IMR-90 (cell line): ENCODE results near the gene EFCAB10. TPM values are rescaled to one million over a fixed set of nuclear protein-coding genes. Genes with fewer than 3 reads are reported as not detected.
A peak's percentile ranks its signal among the peaks of the same experiment; 100 is the strongest.

Experiments used
- ATAC-seq: fragments of 200-7000 bp; cut with Tn5 transposase; 2 replicates; pipeline ENCODE4 v1.9.1; 2020; ENCODE audit warnings: low read depth, mild to moderate bottlenecking, moderate library complexity
- BruUV-seq: library from RNA; stranded (reverse); fragments of 400-500 nt; replicated peaks from 2 replicates; lab custom pipeline; 2021; lab: Mats Ljungman, UMichigan
- CTCF ChIA-PET: fragments of 300-600 bp; formaldehyde crosslinking; extraction: SDS; loops from one replicate; lab custom pipeline; 2021; ENCODE audit warnings: antibody characterized with exemption; lab: Yijun Ruan, JAX
- POLR2A ChIA-PET: fragments of 300-600 bp; sonication (Branson Sonifier 250); formaldehyde crosslinking; loops from one replicate; lab custom pipeline; 2022; ENCODE audit warnings: antibody characterized with exemption; ENCODE audit not compliant: unreplicated experiment; lab: Charles Lee
- DNase-seq: peaks from one replicate; pipeline ENCODE4 v3.0.0; 2013
- H2AFZ ChIP-seq: replicated peaks from 2 replicates; pipeline ENCODE3; 2013; ENCODE audit warnings: low read length, mild to moderate bottlenecking; ENCODE audit not compliant: poor library complexity
- H2AK5ac ChIP-seq: 2 replicates; pipeline ENCODE4 v1.6.1; 2013; ENCODE audit warnings: low read depth, low read length, inconsistent platforms
- H2AK9ac ChIP-seq: replicated peaks from 2 replicates; pipeline ENCODE3; 2013; ENCODE audit warnings: mild to moderate bottlenecking, low read depth, low read length, moderate library complexity; ENCODE audit not compliant: poor library complexity
- H2BK120ac ChIP-seq: 2 replicates; pipeline ENCODE4 v1.6.1; 2013; ENCODE audit warnings: low read depth, low read length, inconsistent platforms
- H2BK15ac ChIP-seq: 3 replicates; pipeline ENCODE4 v1.6.1; 2013; ENCODE audit warnings: low read depth, low read length, inconsistent platforms
- H2BK20ac ChIP-seq: 2 replicates; pipeline ENCODE4 v1.6.1; 2013; ENCODE audit warnings: low read depth, mild to moderate bottlenecking, inconsistent platforms, low read length, moderate library complexity
- H2BK5ac ChIP-seq: 2 replicates; pipeline ENCODE4 v1.6.1; 2013; ENCODE audit warnings: mild to moderate bottlenecking, low read depth, low read length, inconsistent platforms; ENCODE audit not compliant: poor library complexity, severe bottlenecking
- H3K14ac ChIP-seq: replicated peaks from 2 replicates; pipeline ENCODE4 v1.6.1; 2013; ENCODE audit warnings: low read depth, low read length, inconsistent platforms
- H3K18ac ChIP-seq: 2 replicates; pipeline ENCODE4 v1.6.1; 2013; ENCODE audit warnings: low read depth, low read length, control low read depth
- H3K23ac ChIP-seq: 2 replicates; pipeline ENCODE4 v1.6.1; 2013; ENCODE audit warnings: low read depth, low read length, inconsistent platforms
- H3K27ac ChIP-seq: 2 replicates; pipeline ENCODE4 v1.5.1; 2013; ENCODE audit warnings: mild to moderate bottlenecking, control low read depth, low read length; ENCODE audit not compliant: insufficient read depth
- H3K27me3 ChIP-seq: 2 replicates; pipeline ENCODE4 v1.6.1; 2013; ENCODE audit warnings: low read length; ENCODE audit not compliant: control insufficient read depth, insufficient read depth
- H3K36me3 ChIP-seq: 2 replicates; pipeline ENCODE4 v1.6.1; 2013; ENCODE audit warnings: low read length, mixed read lengths; ENCODE audit not compliant: control insufficient read depth, insufficient read depth
- H3K4ac ChIP-seq: 2 replicates; pipeline ENCODE4 v1.6.1; 2013; ENCODE audit warnings: low read depth, low read length, inconsistent platforms
- H3K4me1 ChIP-seq: 2 replicates; pipeline ENCODE4 v1.6.1; 2013; ENCODE audit warnings: low read length, mixed read lengths; ENCODE audit not compliant: control insufficient read depth, insufficient read depth
- H3K4me2 ChIP-seq: 2 replicates; pipeline ENCODE4 v1.6.1; 2013; ENCODE audit warnings: low read depth, mild to moderate bottlenecking, control low read depth, low read length, moderate library complexity
- H3K4me3 ChIP-seq: 2 replicates; pipeline ENCODE4 v1.5.1; 2013; ENCODE audit warnings: low read depth, mild to moderate bottlenecking, control low read depth, low read length, moderate library complexity; ENCODE audit not compliant: insufficient read depth
- H3K56ac ChIP-seq: 2 replicates; pipeline ENCODE4 v1.6.1; 2013; ENCODE audit warnings: low read length, inconsistent platforms; ENCODE audit not compliant: insufficient read depth; ENCODE audit errors: extremely low read depth
- H3K79me1 ChIP-seq, 2 experiments: 2 replicates each; pipeline ENCODE4 v1.6.1; 2013; ENCODE audit warnings: low read length in 2 of 2, inconsistent platforms in 1 of 2, low read depth in 1 of 2
- H3K9ac ChIP-seq: 2 replicates; pipeline ENCODE4 v1.6.1; 2013; ENCODE audit warnings: low read depth, low read length, control low read depth
- H3K9me1 ChIP-seq: 2 replicates; pipeline ENCODE4 v1.6.1; 2013; ENCODE audit warnings: low read length, inconsistent platforms; ENCODE audit not compliant: insufficient read depth
- H3K9me3 ChIP-seq: 2 replicates; pipeline ENCODE4 v1.6.1; 2013; ENCODE audit warnings: low read length; ENCODE audit not compliant: control insufficient read depth, insufficient read depth
- H4K20me1 ChIP-seq: 2 replicates; pipeline ENCODE4 v1.6.1; 2013; ENCODE audit warnings: low read length, inconsistent platforms; ENCODE audit not compliant: insufficient read depth
- H4K5ac ChIP-seq: 2 replicates; pipeline ENCODE4 v1.6.1; 2013; ENCODE audit warnings: mild to moderate bottlenecking, low read depth, low read length, control low read depth
- H4K8ac ChIP-seq, 2 experiments: 2 replicates each; pipeline ENCODE4 v1.6.1; 2013; ENCODE audit warnings: low read depth in 2 of 2, low read length in 2 of 2, control low read depth in 1 of 2, inconsistent platforms in 1 of 2
- H4K91ac ChIP-seq: 2 replicates; pipeline ENCODE4 v1.6.1; 2013; ENCODE audit warnings: low read depth, low read length, inconsistent platforms; ENCODE audit not compliant: insufficient read depth
- MAFK ChIP-seq: IDR thresholded peaks from 2 replicates; pipeline ENCODE4 v1.6.1; 2012; ENCODE audit warnings: low read depth, low read length, improper control_type of control experiment
- RAD21 ChIP-seq: IDR thresholded peaks from 2 replicates; pipeline ENCODE4 v1.6.1; 2012; ENCODE audit warnings: low read length, improper control_type of control experiment
- SMC3 ChIP-seq: fragments of 150-350 bp; IDR thresholded peaks from 2 replicates; pipeline ENCODE4 v1.6.1; 2016; ENCODE audit warnings: low read depth, mild to moderate bottlenecking, antibody characterized with exemption, low read length, moderate library complexity
- WGBS, 2 experiments: methylation state at CpG; one replicate each; pipeline versions ENCODE4 v1.1.5 to v1.1.7; 2013; ENCODE audit warnings: missing lambda C conversion rate in 2 of 2; ENCODE audit not compliant: insufficient read length in 1 of 2; ENCODE audit errors: extremely low coverage in 2 of 2; 5-methylcytosine and 5-hydroxymethylcytosine counted together
- dilution Hi-C: fragments of 300-500 bp; cut with HindIII; formaldehyde crosslinking; loops from one replicate; pipeline ENCODE4 v1.14.3; 2018; ENCODE audit warnings: low sequenced_read_pairs; ENCODE audit not compliant: unreplicated experiment
- in situ Hi-C: fragments of 300-500 bp; cut with MboI; formaldehyde crosslinking; loops from 3 replicates; pipeline ENCODE4 v1.14.3; 2019; ENCODE audit warnings: low sequenced_read_pairs, inconsistent platforms, mixed read lengths
- intact Hi-C: fragments of 100-400 bp; cut with micrococcal nuclease; formaldehyde crosslinking; loops from 2 replicates; pipeline ENCODE4 v1.10.0; 2022
- polyA plus RNA-seq, 3 experiments: library from polyadenylated mRNA; depleted of rRNA; stranded (reverse); fragments of >200 nt; gene quantifications; 2 replicates each; pipeline ENCODE4 v1.2.3, GENCODE V29; 2012; ENCODE audit warnings: low replicate concordance in 1 of 3
- total RNA-seq: library from RNA; depleted of rRNA; stranded (reverse); fragments of >200 nt; gene quantifications from 2 replicates; pipeline ENCODE4 v1.2.3, GENCODE V29; 2012
- TF ChIP-seq, protein P1 (sequence below): fragments of 150-350 bp; IDR thresholded peaks from 2 replicates; pipeline ENCODE4 v1.6.1; 2017; ENCODE audit warnings: mild to moderate bottlenecking, antibody characterized with exemption, low read length, low read depth
- TF ChIP-seq, protein P2 (sequence below): conservative IDR thresholded peaks from 2 replicates; pipeline ENCODE4 v1.5.1; 2012; ENCODE audit warnings: mild to moderate bottlenecking, low read depth, low read length, improper control_type of control experiment

Gene EFCAB10
- total and polyA plus RNA-seq, 2 of the 4 experiments (the other 2 are of a cell fraction) = not detected

DNA sequence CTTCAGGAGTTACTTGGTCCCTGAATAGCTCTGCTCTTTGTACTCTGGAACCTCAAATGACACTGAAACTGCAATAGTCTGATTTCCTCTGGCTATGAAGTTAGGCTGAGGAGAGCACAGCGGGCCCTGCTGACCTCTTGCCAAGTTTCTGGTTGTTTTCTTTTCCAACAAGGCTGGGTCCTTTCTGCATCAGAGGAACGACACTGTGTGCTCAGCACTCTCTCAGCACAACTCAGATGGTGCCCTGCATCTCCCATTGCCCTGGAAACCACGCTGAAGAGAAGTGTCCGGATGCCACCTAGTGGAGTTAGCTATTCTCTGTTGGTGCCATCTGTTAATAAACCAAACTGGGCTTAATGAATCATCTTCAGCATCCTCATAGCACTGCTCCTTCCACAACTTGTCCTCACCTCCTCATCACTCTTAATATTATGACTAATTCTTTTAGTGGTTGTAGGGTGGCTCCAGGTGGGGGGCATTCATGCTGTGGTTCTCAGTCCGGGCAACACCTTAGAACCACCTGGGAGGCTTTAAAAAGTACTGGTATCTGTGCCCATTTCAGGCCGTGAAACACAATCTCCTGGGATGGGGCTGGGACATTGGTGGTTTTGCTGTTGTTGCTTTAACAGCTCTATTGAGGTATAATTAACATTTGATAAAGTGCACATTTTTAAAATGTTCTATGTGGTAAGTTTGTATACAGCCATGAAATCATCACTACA is 8.2 kb upstream of the EFCAB10 start:
- H3K79me1 ChIP-seq = no peaks in the 10 kb centered on the region
- WGBS, 2 experiments = 40% methylated on average over 4 of the region's 6 CpGs; no CpG with 5 or more reads in 1 of the 2 experiments
- no TSS peak for BruUV-seq
- no peaks in the 10 kb centered on the region for H3K4me1 ChIP-seq
- no peak overlapping the region for H3K27ac ChIP-seq
- no peak overlapping the region for H2BK15ac ChIP-seq
- no peak overlapping the region for H4K8ac ChIP-seq
- dilution Hi-C loops = no loop called here
- no peak overlapping the region for H4K5ac ChIP-seq
- H2BK120ac ChIP-seq = no peak overlapping the region
- H4K20me1 ChIP-seq = no peaks in the 10 kb centered on the region
- H3K4ac ChIP-seq = no peak overlapping the region
- H3K27me3 ChIP-seq = 0 out of 2 replicates have a peak, but pooled peaks cover under 1% of the 10 kb centered on the region
- intact Hi-C loops = loop anchor here (5.0 to 10.0 kb wide), 2 partner anchors 187 to 455 kb away; no protein-coding TSS in a partner anchor
- in situ Hi-C loops = no loop called here
- H3K56ac ChIP-seq = no peak overlapping the region
- no peak overlapping the region for H3K4me2 ChIP-seq
- ATAC-seq = peak; percentile 99
- no peaks in the 10 kb centered on the region for H3K9me1 ChIP-seq
- DNase-seq = peak; percentile 81
- H4K91ac ChIP-seq = no peak overlapping the region
- H2AK5ac ChIP-seq = no peak overlapping the region
- H3K9ac ChIP-seq = no peak overlapping the region
- CTCF ChIA-PET = interaction anchor here (0.6 to 1.0 kb wide), 3 partner anchors 8 to 947 kb away, joined by 3 to 5 read pairs (median 3); partner anchors contain the start of gene SRPK2
- peak overlapping the region; percentile 52 for H2AFZ ChIP-seq
- no peak overlapping the region for H2BK20ac ChIP-seq
- no peak overlapping the region for H3K23ac ChIP-seq
- POLR2A ChIA-PET = no interaction called here
- no peak overlapping the region for H2BK5ac ChIP-seq
- H3K36me3 ChIP-seq = no peaks in the 10 kb centered on the region
- no peaks in the 10 kb centered on the region for H3K9me3 ChIP-seq
- H2AK9ac ChIP-seq = no peak overlapping the region
- no peak overlapping the region for H3K14ac ChIP-seq
- H3K4me3 ChIP-seq = no peak overlapping the region
- TF ChIP-seq RAD21 (peak; percentile 81), SMC3 (peak; percentile 56), MAFK (no peak)
- TF ChIP-seq, protein P1, sequence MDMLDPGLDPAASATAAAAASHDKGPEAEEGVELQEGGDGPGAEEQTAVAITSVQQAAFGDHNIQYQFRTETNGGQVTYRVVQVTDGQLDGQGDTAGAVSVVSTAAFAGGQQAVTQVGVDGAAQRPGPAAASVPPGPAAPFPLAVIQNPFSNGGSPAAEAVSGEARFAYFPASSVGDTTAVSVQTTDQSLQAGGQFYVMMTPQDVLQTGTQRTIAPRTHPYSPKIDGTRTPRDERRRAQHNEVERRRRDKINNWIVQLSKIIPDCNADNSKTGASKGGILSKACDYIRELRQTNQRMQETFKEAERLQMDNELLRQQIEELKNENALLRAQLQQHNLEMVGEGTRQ = no peak
- TF ChIP-seq, protein P2, sequence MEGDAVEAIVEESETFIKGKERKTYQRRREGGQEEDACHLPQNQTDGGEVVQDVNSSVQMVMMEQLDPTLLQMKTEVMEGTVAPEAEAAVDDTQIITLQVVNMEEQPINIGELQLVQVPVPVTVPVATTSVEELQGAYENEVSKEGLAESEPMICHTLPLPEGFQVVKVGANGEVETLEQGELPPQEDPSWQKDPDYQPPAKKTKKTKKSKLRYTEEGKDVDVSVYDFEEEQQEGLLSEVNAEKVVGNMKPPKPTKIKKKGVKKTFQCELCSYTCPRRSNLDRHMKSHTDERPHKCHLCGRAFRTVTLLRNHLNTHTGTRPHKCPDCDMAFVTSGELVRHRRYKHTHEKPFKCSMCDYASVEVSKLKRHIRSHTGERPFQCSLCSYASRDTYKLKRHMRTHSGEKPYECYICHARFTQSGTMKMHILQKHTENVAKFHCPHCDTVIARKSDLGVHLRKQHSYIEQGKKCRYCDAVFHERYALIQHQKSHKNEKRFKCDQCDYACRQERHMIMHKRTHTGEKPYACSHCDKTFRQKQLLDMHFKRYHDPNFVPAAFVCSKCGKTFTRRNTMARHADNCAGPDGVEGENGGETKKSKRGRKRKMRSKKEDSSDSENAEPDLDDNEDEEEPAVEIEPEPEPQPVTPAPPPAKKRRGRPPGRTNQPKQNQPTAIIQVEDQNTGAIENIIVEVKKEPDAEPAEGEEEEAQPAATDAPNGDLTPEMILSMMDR = peak; percentile 85
- no peak overlapping the region for H3K18ac ChIP-seq
